Loucy (cell line): Measurements from ENCODE around the gene RABGAP1.

ENCODE experiments used
- H2AFZ ChIP-seq: fragments of 200-600 bp; sonication (generic); 2 replicates; pipeline ENCODE4 v1.6.0; 2016; ENCODE audit warnings: antibody characterized with exemption, mild to moderate bottlenecking, low read length, moderate library complexity
- H3F3A ChIP-seq: fragments of 200-600 bp; 2 replicates; pipeline ENCODE4 v1.6.0; 2016; ENCODE audit warnings: antibody characterized with exemption, low read depth, mild to moderate bottlenecking
- H3K27me3 ChIP-seq: fragments of 200-600 bp; sonication (generic); 2 replicates; pipeline ENCODE4 v1.6.1; 2014; ENCODE audit warnings: low read length, mild to moderate bottlenecking; ENCODE audit not compliant: insufficient read depth, poor library complexity, severe bottlenecking
- H3K36me3 ChIP-seq: fragments of 200-600 bp; sonication (generic); 2 replicates; pipeline ENCODE4 v1.6.1; 2016; ENCODE audit warnings: low read length; ENCODE audit not compliant: insufficient read depth
- H3K4me1 ChIP-seq: fragments of 200-600 bp; sonication (generic); 2 replicates; pipeline ENCODE4 v1.5.1; 2014; ENCODE audit warnings: low read length, mild to moderate bottlenecking; ENCODE audit not compliant: insufficient read depth, poor library complexity, severe bottlenecking
- H3K4me2 ChIP-seq: fragments of 200-600 bp; sonication (generic); 2 replicates; pipeline ENCODE4 v1.6.0; 2014; ENCODE audit warnings: antibody characterized with exemption, low read length, low read depth, mild to moderate bottlenecking; ENCODE audit not compliant: poor library complexity, severe bottlenecking
- H3K4me3 ChIP-seq: fragments of 200-600 bp; sonication (generic); 2 replicates; pipeline ENCODE4 v1.5.1; 2014; ENCODE audit warnings: low read length, mild to moderate bottlenecking, mixed read lengths; ENCODE audit not compliant: poor library complexity, severe bottlenecking
- H3K79me2 ChIP-seq: fragments of 200-600 bp; sonication (generic); 2 replicates; pipeline ENCODE4 v1.6.1; 2014; ENCODE audit warnings: low read length; ENCODE audit not compliant: insufficient read depth
- H3K9ac ChIP-seq: fragments of 200-600 bp; sonication (generic); 2 replicates; pipeline ENCODE4 v1.6.0; 2014; ENCODE audit warnings: mild to moderate bottlenecking, low read depth, low read length, moderate library complexity; ENCODE audit not compliant: poor library complexity, severe bottlenecking
- H3K9me2 ChIP-seq: fragments of 200-600 bp; sonication (generic); replicated peaks from 2 replicates; pipeline ENCODE4 v1.6.1; 2016; ENCODE audit warnings: low read depth, low read length, mixed read lengths
- H3K9me3 ChIP-seq: fragments of 200-600 bp; sonication (generic); 2 replicates; pipeline ENCODE4 v1.6.1; 2014; ENCODE audit warnings: mild to moderate bottlenecking, antibody characterized with exemption, low read length, low read depth; ENCODE audit not compliant: insufficient read depth
- H4K20me1 ChIP-seq: fragments of 200-600 bp; sonication (generic); 2 replicates; pipeline ENCODE4 v1.6.0; 2014; ENCODE audit warnings: antibody characterized with exemption, low read length, mild to moderate bottlenecking; ENCODE audit not compliant: insufficient read depth, poor library complexity, severe bottlenecking
- EZH2phosphoT487 ChIP-seq: fragments of 200-600 bp; IDR thresholded peaks from 2 replicates; pipeline ENCODE4 v1.6.1; 2018; ENCODE audit warnings: antibody characterized with exemption, mild to moderate bottlenecking, moderate library complexity, borderline replicate concordance
- TF ChIP-seq, protein P1 (sequence below): fragments of 200-600 bp; sonication (generic); conservative IDR thresholded peaks from 2 replicates; pipeline ENCODE4 v1.5.1; 2014; ENCODE audit warnings: mild to moderate bottlenecking, antibody characterized with exemption, low read length

Gene RABGAP1

DNA sequence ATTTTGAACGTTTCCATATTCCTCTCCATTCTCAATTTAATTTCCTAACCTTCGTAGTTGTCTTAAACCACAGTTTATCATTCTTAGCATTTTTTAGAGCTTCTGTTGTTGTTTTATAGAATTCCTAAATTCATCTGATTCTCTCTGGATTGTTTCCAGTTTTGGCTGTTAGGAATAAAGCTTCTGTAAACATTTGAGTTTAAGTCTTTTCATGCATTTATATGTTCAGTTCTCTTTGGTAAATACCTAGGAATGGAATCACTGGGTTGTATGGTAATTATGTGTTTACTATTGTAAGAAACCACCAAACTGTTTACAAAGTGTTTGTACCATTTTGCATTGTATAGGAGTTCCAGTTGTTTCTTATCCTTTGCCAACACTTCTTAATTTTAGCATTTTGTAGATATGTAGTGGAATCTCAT lies 122.4 kb downstream of the RABGAP1 start:
- no peaks in the 10 kb centered on the region for H3K4me1 ChIP-seq
- H3F3A ChIP-seq: no peaks in the 10 kb centered on the region
- no peaks in the 10 kb centered on the region for H3K9me3 ChIP-seq
- no peak overlapping the region for H3K9ac ChIP-seq
- H3K27me3 ChIP-seq: no peaks in the 10 kb centered on the region
- TF ChIP-seq, protein P1, sequence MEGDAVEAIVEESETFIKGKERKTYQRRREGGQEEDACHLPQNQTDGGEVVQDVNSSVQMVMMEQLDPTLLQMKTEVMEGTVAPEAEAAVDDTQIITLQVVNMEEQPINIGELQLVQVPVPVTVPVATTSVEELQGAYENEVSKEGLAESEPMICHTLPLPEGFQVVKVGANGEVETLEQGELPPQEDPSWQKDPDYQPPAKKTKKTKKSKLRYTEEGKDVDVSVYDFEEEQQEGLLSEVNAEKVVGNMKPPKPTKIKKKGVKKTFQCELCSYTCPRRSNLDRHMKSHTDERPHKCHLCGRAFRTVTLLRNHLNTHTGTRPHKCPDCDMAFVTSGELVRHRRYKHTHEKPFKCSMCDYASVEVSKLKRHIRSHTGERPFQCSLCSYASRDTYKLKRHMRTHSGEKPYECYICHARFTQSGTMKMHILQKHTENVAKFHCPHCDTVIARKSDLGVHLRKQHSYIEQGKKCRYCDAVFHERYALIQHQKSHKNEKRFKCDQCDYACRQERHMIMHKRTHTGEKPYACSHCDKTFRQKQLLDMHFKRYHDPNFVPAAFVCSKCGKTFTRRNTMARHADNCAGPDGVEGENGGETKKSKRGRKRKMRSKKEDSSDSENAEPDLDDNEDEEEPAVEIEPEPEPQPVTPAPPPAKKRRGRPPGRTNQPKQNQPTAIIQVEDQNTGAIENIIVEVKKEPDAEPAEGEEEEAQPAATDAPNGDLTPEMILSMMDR: no peak
- TF ChIP-seq EZH2phosphoT487: no peak
- H3K4me3 ChIP-seq: no peak overlapping the region
- H4K20me1 ChIP-seq: no peaks in the 10 kb centered on the region
- peaks cover 33% of the 10 kb centered on the region for H3K36me3 ChIP-seq
- no peaks in the 10 kb centered on the region for H3K9me2 ChIP-seq
- H3K4me2 ChIP-seq: no peak overlapping the region
- H2AFZ ChIP-seq: no peak overlapping the region
- no peaks in the 10 kb centered on the region for H3K79me2 ChIP-seq

DNA sequence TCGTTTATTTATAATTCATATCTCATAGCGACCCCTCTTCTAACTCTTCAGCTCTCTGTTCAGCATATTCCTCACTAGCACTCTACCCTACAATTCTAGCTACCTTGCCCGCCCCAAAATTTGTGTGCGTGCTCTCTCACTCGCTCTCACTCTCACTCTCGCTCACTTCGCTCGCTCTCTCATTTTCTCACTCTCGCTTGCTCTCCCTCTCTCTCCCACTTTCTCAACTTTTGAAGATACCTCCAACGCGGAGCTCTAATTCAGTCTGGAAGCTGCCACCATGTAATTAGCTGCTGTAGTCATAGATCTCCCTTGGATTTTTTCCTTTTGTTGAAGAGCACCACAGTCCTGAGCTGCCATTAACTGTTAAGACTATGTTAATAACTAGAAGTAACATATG lies 123.1 kb downstream of the RABGAP1 start:
- Histone ChIP-seq H3K27me3 (no peaks in the 10 kb centered on the region), H3F3A (no peaks in the 10 kb centered on the region), H2AFZ (no peak overlapping the region), H3K4me2 (no peak overlapping the region), H3K36me3 (peaks cover 39% of the 10 kb centered on the region), H4K20me1 (no peaks in the 10 kb centered on the region), H3K4me3 (no peak overlapping the region), H3K9me3 (no peaks in the 10 kb centered on the region), H3K9me2 (no peaks in the 10 kb centered on the region), H3K4me1 (no peaks in the 10 kb centered on the region), H3K79me2 (no peaks in the 10 kb centered on the region), H3K9ac (no peak overlapping the region)
- TF ChIP-seq, protein P1: no peak
- TF ChIP-seq EZH2phosphoT487: no peak

DNA sequence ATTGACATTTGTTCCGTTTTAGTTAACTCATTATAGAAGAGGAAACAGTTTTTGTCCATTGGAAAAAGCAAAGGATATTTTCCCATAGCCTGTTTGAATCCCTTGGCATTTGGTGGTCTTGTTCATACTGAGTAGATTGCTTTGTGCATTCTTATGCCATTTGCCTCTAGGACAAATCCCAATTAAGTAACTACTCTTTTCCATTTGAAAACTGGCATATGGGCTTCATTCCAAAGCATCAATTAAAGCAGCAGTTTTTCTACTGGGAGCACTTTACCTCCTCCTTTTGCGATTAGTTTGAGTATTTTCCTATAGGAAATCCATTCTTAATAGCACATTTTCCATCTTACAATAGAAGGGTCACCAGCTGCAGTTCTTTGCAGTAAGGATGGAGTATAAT lies 123.9 kb downstream of the RABGAP1 start:
- Histone ChIP-seq H3K4me3 (no peak overlapping the region), H3F3A (no peaks in the 10 kb centered on the region), H3K9me2 (no peaks in the 10 kb centered on the region), H3K9me3 (no peaks in the 10 kb centered on the region), H3K4me2 (no peak overlapping the region), H3K9ac (no peak overlapping the region), H3K27me3 (no peaks in the 10 kb centered on the region), H3K4me1 (no peaks in the 10 kb centered on the region), H4K20me1 (no peaks in the 10 kb centered on the region), H2AFZ (no peak overlapping the region), H3K79me2 (no peaks in the 10 kb centered on the region), H3K36me3 (peaks cover 42% of the 10 kb centered on the region)
- no peak for TF ChIP-seq EZH2phosphoT487
- TF ChIP-seq, protein P1: no peak
